Thyroid gland (tissue), 4 donors: Measurements from ENCODE around the gene ZFP42.

Experiments used
- POLR2A ChIP-seq, 2 donors: fragments of 450-650 bp; IDR thresholded peaks; one replicate each; pipeline ENCODE4 v1.6.1; 2017; ENCODE audit warnings: antibody characterized with exemption in 2 of 2, mild to moderate bottlenecking in 2 of 2, moderate library complexity in 1 of 2
- TF ChIP-seq, protein P1 (sequence below), 6 experiments: fragments of 200-600 bp in 3 of 6; fragments of 450-650 bp in 3 of 6; sonication (generic) in 3 of 6; IDR thresholded peaks; one replicate each; pipeline ENCODE4 v1.5.1; 2016 to 2019; ENCODE audit warnings: antibody characterized with exemption in 6 of 6, mild to moderate bottlenecking in 2 of 6, inconsistent platforms in 1 of 6, moderate library complexity in 1 of 6

DNA sequence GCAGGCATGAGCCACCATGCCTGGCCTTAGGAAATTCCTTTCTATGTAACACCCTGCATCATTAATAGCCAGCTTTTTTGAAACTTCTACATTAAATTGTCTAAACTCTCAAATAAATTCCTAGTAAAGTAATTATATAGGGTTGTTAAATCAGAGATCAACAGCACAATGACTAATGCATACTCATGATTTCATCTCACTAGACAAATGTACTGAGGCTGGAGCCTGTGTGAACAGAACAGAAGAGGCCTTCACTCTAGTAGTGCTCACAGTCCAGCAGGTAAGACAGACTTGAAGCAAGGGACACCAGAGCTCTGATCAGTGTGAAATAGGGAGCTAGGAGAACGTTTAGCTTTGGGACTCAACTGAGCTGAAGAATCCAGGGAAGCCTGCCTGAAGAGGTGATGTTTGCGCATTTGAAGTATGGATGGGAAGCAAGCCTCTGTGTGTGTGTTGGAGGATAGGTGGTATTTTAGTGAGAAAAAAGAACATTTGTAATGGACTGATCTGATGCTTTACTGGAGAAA lies 3.9 kb downstream of the ZFP42 start:
- TF ChIP-seq, protein P1, sequence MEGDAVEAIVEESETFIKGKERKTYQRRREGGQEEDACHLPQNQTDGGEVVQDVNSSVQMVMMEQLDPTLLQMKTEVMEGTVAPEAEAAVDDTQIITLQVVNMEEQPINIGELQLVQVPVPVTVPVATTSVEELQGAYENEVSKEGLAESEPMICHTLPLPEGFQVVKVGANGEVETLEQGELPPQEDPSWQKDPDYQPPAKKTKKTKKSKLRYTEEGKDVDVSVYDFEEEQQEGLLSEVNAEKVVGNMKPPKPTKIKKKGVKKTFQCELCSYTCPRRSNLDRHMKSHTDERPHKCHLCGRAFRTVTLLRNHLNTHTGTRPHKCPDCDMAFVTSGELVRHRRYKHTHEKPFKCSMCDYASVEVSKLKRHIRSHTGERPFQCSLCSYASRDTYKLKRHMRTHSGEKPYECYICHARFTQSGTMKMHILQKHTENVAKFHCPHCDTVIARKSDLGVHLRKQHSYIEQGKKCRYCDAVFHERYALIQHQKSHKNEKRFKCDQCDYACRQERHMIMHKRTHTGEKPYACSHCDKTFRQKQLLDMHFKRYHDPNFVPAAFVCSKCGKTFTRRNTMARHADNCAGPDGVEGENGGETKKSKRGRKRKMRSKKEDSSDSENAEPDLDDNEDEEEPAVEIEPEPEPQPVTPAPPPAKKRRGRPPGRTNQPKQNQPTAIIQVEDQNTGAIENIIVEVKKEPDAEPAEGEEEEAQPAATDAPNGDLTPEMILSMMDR (IDR thresholded peaks at IDR 0.05): no peak
- TF ChIP-seq POLR2A (IDR thresholded peaks at IDR 0.05): no peak
